GM12865 (cell line): Measurements from ENCODE around the gene DCDC2C.

ENCODE experiments used
- DNase-seq: peaks from one replicate; pipeline ENCODE4 v3.0.0; 2010; ENCODE audit warnings: low read depth
- H3K4me3 ChIP-seq: 2 replicates; pipeline ENCODE4 v1.5.1; 2011; ENCODE audit warnings: mild to moderate bottlenecking, low read depth, low read length, control low read depth
- CTCF ChIP-seq: IDR thresholded peaks from 2 replicates; pipeline ENCODE4 v1.5.1; 2011; ENCODE audit warnings: low read length, control low read depth, low read depth, inconsistent platforms; ENCODE audit not compliant: insufficient read depth; ENCODE audit errors: missing control alignments

DCDC2C gene

GRCh38 chr2:3758906-3759305 is 55.5 kb downstream of the DCDC2C start:
- H3K4me3 ChIP-seq, result no peak overlapping the region
- TF ChIP-seq CTCF, result no peak
- DNase-seq, result no peak

DNA sequence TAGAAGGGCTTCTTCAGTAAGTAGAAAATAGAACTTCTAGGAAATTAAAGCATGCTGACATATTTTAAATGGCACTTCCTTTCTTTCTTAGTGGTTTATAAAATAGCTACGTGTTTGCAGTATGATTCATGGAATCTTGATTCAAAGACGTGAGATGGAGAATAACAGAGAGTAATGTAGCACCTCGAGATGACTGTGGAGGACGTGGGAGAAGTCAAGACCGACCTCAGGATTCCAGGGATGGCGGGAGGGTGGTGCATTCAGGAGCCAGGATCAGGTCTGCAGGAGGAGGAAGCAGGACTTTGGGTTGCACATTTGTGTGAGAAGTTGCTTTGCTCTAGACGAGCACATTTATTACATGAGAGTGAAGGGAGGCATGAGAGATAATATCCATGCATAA is 56.0 kb downstream of the DCDC2C start:
- TF ChIP-seq CTCF, result no peak
- H3K4me3 ChIP-seq, result no peak overlapping the region
- no peak for DNase-seq

DNA sequence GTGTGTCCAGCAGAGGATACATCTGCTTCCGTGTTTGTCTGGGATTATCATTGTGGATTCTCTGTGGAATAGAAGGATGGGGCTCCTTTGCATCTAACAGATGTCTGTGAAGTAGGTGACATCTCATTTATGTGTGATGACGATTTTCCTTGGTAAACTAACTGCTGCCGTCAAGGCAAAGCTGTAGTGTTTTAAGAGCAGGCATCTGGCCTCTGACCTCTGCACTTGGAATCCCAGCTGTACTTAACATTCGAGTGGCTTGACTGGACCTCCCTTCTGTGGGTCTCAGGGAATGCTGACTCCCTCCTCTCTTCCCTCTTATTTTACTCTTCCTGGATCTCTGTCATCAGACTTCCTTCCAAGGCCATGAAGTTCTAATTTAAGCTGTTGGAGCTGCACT is 56.4 kb downstream of the DCDC2C start:
- no peak for DNase-seq
- TF ChIP-seq CTCF, result no peak
- no peak overlapping the region for H3K4me3 ChIP-seq

GRCh38 chr2:3761272-3761671 is 57.9 kb downstream of the DCDC2C start:
- DNase-seq, result no peak
- no peak overlapping the region for H3K4me3 ChIP-seq
- no peak for TF ChIP-seq CTCF

- no peak for DNase-seq
- no peak for TF ChIP-seq CTCF
- H3K4me3 ChIP-seq, result no peak overlapping the region
Measured at GRCh38 chr2:3762771-3763447, 59.5 kb downstream of the DCDC2C start.

- no peak for DNase-seq
- no peak for TF ChIP-seq CTCF
- no peak overlapping the region for H3K4me3 ChIP-seq
Measured at GRCh38 chr2:3766824-3767223, 63.4 kb downstream of the DCDC2C start.
